GM18508 (cell line): ENCODE measurements around the gene NECTIN1.
A peak's percentile ranks its signal among the peaks of the same experiment; 100 is the strongest.

ENCODE experiments used
- ATAC-seq: cut with Tn5 transposase; IDR thresholded peaks from one replicate; pipeline ENCODE4 v1.9.1; 2021; ENCODE audit warnings: moderate number of reproducible peaks; ENCODE audit not compliant: insufficient read depth, unreplicated experiment

NECTIN1 gene

DNA sequence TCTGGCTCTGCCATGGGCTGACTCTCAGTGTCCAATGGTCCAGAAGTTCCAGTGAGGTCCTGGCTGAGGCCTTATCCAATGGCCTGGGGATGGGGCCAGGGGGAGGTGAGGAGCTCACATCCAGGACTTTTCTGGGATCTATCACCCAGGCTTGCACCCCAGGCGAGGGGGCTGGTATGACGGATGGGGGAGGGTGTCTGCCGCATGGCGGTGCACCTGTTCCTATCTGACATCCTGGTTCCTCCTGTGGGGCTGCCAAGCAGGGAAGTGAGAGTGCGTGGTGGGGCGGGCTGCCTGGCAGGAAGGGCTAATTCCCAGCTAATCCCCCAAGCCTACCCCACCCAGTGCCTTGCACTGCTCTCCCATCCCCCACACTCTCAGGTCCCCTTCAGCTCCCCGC, 102.1 kb downstream of the NECTIN1 start:
- ATAC-seq, result no peak

DNA sequence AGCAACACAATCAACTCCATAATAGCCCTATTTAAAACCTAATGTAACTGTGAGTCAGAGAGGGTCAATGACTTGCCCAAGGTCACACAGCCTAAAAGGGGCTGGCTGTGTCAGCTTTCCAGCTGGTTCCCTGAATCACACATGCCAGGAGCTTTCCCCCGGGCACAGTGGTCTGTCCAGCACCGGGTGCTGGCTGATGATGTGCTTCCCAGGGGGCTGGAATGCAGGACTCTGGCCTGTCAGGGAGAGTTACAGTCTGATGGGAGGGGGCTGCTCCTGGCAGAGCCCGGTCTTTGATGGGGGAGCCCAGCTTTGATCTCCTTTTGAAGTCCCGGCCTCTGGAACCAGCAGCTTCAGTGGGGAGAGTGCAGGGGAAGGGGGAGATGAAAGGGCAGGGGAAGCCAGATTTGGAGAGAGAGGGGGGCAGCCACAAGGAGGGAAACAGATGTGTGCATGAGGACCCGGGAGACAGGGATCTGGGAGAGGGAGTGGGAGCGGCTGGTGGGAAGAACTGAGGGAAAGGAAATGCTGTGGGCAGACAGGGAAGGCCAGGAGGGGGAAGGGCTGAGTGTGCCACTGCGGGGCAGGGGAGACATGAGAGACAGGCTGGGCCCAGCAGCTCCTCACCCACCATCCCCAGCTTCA, 102.7 kb downstream of the NECTIN1 start:
- no peak for ATAC-seq

DNA sequence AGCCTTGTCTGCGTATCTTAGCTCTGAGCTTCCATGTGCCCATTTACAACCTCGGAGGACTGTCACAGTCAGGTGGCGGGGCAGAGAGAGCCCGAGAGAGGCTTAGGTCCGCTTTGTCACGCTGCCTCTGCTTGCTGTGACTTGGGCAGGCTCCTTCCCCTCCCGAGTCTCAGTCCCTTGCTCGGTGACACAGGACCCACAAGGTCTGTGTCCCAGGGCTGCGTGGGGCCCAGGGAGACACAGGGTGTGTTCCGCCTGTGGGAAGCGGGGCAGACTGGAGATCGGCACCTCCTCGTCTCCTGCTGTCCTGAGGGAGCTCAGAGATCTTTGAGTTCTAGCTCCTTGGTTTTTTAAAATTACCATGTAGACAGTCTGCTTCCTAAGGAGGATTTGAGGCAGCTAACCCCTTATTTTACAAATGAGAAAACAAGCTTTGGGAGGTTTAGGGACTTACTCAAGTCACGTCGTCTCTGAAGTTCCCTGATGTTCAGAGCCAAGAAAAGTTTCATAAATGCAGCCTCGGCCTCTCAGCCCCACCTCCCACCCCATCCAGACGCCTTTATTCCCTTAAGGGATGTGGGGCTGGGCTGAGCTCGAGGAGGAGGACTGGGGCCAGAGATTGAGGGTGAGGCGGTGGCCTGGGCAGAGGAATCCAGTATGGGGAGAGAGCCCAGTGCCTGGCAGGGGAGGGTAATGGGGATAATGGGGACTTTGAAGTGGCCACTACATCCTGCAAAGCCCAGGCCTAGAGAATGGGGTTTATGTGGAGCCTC, 103.6 kb downstream of the NECTIN1 start:
- no peak for ATAC-seq

DNA sequence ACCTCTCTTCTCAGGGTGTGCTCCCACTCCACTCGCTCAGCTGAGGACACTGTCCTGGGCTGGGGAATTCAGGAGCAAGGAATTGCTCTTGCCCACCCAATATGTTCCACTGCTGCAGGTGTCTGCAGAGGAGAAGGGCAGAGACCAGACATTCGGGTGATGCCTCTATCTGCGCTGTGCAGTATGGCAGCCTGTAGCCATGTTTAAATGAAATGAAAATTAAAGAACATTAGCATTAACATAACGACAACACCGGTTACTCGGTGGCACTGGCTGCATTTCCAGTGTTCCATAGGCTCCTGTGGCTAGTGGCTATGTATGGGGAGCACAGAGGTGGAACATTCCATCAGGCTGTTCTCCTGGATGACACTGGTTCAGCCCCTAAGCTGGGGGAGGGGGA, 104.4 kb downstream of the NECTIN1 start:
- no peak for ATAC-seq

DNA sequence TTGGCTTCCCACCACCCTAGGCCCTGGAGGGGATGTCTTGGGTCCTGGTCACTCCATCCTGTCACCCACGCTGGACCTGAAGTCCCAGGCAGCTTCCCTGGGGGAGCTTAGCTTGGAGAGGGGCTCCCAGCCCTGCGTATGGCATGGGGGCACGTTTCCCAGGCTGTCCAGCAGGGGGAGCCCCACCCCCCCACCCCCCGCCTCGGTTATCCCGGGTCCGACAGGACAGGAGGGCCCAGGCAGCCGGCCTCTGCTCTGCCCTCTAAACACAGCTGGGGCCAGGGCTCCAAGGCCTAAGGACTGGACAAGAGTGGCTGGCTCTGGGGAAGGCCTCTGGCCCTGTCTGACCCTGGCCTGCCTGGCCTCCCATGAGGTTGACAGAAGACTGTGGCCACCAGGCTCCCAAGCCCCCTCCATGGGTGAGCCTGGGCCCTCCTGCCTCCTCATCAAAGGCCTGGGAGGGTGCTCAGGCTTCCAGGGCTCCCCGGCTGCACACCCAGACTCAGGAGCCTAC, 104.8 kb downstream of the NECTIN1 start:
- no peak for ATAC-seq

DNA sequence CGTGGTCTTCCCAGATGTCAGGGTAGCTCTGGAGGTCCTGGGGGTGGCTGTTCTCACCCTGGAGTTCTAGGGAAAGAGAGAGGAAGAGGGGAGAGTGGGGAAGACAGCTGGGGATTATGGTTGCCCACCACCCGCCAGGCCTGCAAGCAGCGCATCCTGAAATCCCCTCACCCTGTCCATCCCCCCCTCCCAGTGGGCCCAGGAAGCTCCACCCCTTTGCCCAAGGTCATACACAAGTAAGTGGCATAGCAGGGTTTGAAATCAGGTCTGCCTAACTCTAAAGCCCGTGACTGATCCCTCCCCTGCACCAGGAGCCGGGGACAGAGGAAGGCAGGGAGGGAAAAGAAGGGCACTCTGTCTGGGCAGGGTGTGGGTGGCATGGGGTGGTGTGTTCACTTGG, 105.3 kb downstream of the NECTIN1 start:
- no peak for ATAC-seq

DNA sequence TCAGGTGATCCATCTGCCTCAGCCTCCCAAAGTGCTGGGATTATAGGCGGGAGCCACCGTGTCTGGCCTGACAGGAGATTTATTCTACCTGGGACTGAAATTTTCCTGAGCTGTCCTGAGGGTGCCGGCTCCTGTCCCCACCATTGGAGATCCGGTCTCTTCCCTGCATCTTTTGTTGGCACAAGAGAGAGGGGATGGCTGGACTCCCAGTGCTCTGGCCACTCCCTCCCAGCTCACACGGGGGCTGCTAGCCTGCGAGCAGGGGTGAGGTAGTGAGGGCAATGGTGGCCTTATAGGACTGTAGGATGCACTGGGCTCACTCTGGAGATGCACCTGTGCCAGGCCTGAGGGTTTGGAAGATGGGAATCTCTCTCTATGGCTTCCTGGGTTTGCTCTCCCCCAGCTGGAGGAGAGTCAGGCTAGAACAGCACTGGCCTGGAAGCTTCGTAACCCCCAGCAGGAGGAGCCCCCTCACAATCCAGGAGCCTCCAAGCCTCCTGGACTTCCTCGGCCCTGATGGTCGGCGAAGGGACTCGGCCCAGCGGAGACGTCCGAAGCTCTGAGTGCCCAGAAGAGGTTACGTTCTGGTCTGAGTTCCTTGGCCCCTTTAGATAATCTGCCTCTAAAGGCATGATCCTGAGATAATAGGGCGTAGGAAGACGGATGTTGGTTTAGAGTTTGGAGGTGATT, 106.4 kb downstream of the NECTIN1 start:
- ATAC-seq, result no peak

DNA sequence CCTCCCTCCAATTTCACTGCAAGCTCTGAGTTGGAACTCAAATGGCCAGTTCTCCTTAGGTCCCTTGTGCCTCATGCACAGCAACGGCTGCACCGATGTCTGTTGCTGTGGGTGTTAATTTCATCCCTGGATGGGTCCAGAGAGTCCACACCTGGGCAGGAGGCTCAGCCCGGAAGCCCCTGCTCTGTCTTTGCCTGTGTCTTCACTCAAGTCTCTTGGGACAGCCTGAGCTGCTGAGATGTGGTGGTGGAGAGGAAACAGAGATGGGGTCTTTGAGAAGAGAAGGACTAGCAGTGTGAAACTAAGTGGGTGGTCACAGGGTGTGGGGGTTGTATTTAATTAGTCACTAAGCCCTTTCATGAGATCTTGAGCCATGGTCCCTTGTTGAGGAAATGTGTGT, 109.3 kb downstream of the NECTIN1 start:
- no peak for ATAC-seq

DNA sequence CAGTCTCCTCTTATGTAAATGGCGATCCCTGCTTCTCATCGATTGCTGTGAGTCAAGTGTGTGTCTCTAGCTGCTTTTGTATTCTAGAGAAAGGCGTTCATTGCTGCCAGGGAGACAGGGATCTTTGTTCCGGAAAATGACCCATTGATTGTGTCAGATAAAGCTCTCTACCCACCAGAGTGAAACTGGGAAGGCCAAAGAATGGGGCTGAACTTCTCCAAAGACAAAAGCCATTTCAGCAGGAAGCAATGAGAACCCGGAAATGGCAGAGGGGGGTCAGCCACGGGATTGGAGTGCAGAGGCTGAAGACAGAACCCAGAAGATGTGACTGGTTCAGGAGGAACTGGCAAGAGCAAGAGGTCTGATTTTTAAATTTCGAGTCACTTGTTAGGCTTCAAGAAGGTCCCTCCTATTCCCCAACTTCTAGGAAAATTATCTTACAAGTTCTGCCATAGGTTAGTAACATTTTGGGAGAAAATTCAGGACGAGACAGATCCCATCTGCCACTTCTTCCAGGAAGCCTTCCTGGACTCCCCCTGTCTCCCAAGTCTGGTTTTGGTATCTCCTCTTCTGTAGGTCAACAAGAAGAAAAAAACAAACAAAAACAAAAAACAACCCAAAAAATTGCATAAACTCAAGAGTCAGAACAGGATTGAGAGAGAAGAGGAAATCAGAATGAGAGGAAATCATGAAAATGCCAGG, 110.6 kb downstream of the NECTIN1 start:
- no peak for ATAC-seq

DNA sequence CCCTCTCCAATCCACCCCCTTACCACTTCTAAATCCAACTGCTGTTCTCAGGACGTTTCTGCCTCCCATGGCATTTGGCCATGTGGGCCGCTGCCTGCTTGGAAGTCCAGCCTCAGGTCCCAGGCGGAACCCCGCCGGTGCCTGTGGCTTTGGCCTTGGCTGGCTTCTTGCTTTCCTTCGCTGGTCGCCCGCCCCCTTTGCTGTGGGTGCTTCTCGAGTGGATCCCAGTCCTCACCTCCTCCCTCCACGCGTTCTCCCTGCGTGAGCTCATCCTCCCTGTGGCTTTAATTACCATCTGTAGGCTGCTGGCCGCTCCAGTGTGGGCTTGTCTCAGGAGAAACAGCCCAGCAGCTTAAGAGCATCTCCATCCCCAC, 111.7 kb downstream of the NECTIN1 start:
- ATAC-seq, result no peak

DNA sequence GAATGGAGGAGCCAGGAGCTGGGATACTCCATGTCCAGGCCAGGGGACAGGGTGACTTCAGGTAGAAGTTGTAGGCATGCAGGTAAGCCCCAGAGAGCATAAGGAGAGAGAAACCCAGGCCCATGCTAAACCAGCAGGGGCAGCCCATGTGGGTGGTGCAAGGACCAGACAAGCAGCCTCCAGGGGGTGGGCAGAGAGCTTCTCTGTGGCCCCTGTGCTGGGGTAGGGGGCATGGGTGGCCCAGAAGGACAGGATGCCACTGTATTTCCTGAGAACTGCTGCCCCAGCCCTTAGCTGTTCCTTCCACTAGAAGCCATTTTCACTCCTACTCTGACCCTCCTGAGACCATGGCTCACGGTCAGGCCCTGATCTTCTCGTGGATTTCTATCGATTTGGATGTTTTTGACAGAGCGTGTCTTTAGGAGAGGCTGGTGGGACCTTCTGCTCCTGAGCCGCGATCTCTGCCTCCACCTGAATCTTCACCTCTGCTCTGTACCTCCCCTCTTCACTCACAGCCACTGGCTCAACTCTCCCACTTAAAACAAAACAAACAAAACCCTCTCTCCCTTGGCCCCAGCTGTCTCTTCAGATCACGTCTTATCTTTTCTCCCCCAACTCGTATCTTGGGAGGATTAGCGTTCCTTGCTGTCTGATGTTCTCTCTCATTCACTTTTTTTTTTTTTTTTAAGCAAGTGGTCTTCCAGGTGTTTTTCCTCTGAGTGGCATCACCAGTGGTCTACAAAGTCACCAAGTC, 112.2 kb downstream of the NECTIN1 start:
- no peak for ATAC-seq

DNA sequence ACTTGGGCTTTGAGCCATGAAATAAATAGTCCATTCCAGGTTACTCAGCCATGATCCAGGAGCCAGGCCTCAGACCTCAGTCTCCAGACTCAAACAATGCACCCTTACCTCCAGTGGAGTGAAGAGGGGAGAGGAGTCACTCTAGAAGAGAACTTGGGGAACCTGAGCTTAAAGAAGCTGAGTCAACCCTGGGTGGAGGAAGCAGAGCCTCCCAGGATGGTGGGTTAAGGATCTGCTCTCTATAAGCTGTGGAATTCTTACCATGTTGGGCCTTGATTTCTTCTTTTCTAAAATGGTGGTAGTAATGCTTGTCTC, 113.2 kb downstream of the NECTIN1 start:
- no peak for ATAC-seq

DNA sequence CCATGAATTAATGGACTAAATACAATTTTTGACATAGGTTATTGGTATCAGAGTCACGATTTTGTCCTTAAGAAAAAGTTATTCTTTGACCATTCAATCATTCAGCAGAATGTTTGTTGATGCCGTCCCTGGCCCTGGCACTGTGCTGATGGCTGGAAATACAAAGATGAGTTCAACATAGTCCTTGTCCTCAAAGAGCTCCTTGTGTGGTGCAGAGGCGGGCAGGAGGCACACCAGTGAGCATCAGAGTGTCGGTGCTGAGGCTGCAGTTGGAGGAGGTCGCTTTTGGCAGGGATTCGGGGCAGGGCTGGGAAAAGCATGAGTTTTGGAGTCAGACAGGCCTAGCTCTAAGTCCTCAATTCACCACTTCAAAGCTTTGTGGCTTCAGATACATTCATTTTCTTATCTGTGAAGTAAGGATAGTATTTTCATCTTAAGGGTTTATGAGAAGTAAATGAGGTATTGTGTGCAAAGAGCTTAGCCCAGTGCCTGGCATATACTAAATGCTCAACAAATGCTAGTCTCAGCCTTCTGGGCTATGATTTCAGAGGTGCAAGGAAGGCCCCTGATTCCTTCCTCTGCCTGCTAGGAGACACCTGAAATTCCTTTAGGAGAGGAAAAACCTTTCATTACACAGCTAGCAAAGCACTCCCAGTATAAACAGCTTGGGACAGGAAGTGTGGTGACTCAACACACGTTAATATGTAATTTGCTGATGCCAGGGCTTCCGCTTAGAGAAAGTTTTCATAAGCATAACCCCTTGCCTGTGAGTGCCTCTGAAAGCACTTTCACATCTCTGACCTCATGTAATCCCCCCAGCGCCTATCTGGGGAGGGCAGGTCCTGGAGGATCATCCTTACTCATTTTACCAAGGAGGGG, 113.8 kb downstream of the NECTIN1 start:
- peak; percentile 72 for ATAC-seq

DNA sequence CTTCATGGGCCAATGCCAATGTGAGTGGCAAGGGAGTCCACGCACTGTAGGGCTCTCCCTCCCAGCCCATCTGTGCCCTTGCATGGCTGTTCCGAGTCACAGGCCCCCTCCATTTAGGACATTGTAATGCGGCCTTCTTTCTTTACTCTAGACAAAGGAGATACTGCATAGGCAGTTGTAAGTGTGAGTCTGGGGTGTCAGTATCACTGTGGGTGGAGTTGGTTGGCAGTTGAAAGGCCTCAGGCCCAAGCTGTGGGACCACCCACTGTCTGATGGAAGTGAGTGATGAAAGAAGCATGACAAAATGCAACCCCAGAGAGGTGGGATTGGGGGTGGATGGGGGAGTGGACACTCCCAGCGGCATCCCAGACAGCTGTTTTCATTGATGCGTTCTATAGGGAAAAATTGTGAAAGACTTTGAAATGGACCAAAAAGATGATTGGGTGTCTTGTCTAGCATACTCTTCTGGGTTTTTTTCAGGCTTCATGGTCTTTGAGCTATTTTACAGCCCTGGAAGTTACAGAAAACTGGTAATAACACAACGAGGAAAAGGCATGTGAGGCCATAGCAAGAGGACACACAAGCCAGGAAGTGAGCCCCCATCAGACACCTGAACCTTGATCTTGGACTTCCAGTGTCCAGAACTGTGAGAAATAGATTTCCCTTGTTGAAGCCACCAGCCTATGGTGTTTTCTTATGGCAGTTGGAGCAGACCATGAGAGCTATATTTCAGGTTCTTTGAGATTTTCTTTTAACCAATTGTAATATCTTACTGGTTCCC, 114.6 kb downstream of the NECTIN1 start:
- ATAC-seq, result no peak

DNA sequence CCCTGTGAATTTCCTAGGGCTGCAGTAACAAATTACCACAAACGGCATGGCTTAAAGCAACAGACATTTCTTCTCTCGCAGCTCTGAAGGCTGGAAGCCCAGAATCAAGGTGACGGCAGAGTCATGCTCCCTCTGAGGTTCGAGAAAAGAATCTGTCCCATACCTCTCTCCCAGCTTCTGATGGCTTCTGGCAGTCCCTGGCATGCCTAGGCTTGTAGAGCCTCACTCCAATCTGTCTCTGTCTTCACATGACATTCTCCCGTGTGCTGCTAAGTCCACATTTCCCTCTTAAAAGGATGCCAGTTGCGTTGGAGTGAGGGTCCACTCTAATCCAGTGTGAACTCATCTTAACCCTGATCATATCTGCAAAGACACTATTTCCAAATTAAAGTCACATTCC, 116.2 kb downstream of the NECTIN1 start:
- no peak for ATAC-seq

DNA sequence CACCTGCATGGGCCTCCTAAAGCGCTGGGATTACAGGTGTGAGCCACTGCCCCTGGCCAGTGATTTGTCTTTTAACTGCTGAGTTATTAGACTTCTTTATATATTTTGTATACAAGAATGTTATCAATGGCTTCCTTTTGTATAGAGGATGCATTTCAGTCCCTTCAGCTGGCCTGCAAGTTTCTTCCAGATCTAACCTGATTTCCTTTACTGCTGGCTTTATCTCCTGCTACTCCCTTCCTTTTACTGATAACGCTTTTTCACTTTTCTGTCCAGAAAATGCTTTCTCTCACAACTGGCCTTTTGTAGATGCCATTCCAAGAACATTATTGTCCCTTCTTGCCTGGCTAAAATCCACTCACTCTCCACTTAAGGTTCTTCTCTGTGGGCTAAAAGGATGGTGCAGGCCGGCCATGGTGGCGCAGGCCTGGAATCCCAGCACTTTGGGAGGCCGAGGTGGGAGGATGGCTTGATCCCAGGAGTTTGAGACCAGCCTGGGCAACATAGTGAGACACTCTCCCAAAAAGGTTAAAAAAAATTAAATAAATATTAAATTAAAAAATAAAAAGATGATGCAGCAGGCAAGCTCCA, 118.1 kb downstream of the NECTIN1 start:
- no peak for ATAC-seq

DNA sequence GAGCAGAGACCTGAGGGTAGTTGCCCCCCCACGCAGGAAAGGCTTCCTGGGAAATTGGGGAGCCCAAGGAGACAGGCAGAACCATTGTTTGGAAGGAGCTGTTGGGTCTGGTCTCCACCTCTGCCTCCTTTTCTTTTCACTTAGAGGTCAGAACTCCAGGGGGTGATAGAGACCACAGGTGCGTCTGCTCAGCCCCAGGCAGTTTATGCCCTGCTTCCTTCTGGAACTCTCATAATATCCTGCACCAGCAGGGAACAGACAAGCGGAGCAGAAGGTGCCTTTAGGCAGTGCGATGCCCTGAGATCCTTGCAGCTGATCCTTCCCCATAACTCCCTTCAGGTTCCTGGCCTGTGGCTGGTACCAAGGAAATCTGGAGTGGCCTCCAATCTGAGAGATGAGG, 120.2 kb downstream of the NECTIN1 start:
- no peak for ATAC-seq

DNA sequence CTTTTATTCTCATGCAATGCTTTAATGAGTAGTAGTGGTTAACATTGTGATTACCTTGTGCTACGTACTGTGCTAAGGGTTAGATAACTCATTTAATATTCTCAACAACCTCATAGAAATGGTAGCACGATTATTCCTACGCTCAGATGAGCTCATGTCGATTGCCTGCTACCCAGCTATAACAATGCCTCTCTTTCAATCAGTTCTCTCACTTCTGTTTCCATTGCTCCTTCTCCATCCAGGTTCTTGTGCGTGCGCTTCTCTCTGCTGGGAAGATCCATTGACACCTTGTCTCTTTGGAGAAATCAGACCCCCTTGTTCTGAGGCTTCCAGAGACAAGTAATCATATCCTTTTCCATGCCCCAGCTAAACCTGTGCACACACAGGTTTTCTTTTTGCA, 120.8 kb downstream of the NECTIN1 start:
- ATAC-seq, result no peak
